Body of pancreas (tissue), 4 donors: Measurements from ENCODE around the gene PDGFRA. TPM values are rescaled to one million over a fixed set of nuclear protein-coding genes. Genes with fewer than 3 reads are reported as not detected.

Experiments used
- ATAC-seq: fragments of 150-250 bp; one replicate; pipeline ENCODE4 v1.9.1; 2016
- DNase-seq, 4 donors: peaks; one replicate each; pipeline ENCODE4 v3.0.0-alpha.2; 2019
- H3K27ac ChIP-seq, 4 donors: fragments of 200-600 bp; sonication (generic); 1 replicate in 3 of 4; 2 replicates in 1 of 4; pipeline versions ENCODE4 v1.5.1 to v1.6.1; 2016 to 2019; ENCODE audit warnings: mild to moderate bottlenecking in 1 of 4, mixed read lengths in 1 of 4, moderate library complexity in 1 of 4
- H3K27me3 ChIP-seq, 2 donors: fragments of 200-600 bp; sonication (generic); one replicate each; pipeline ENCODE4 v1.6.0; 2016; ENCODE audit warnings: mild to moderate bottlenecking in 1 of 2
- H3K36me3 ChIP-seq, 2 donors: fragments of 200-600 bp; sonication (generic); replicated peaks in 1 of 2; 2 replicates each; pipeline ENCODE4 v1.5.1; 2016; ENCODE audit warnings: low read depth in 2 of 2; ENCODE audit not compliant: insufficient read depth in 1 of 2
- H3K4me1 ChIP-seq: fragments of 200-600 bp; sonication (generic); one replicate; pipeline ENCODE4 v1.6.0; 2016
- H3K4me3 ChIP-seq, 2 donors: fragments of 200-600 bp; sonication (generic); 1 replicate in 1 of 2; 2 replicates in 1 of 2; pipeline ENCODE4 v1.5.1; 2016 to 2019
- H3K9me3 ChIP-seq, 3 donors: fragments of 200-600 bp; sonication (generic); 1 replicate in 2 of 3; 2 replicates in 1 of 3; pipeline ENCODE4 v1.5.1; 2016
- POLR2A ChIP-seq, 3 donors: fragments of 450-650 bp; IDR thresholded peaks; one replicate each; pipeline ENCODE4 v1.6.1; 2016; ENCODE audit warnings: antibody characterized with exemption in 3 of 3, mild to moderate bottlenecking in 2 of 3
- WGBS, 2 donors: methylation state at CpG; one replicate each; pipeline ENCODE4 v1.1.5; 2017; 5-methylcytosine and 5-hydroxymethylcytosine counted together
- intact Hi-C: fragments of 100-400 bp; cut with DNase I; formaldehyde crosslinking; loops from one replicate; pipeline ENCODE4 v1.15.1; 2023
- total RNA-seq, 2 donors: library from RNA; depleted of rRNA; stranded (reverse); fragments of >200 nt; gene quantifications; one replicate each; pipeline ENCODE4 v1.1.0, GENCODE V29; 2016
- TF ChIP-seq, protein P1 (sequence below), 7 experiments: fragments of 450-650 bp in 4 of 7; fragments of 200-600 bp in 3 of 7; sonication (generic) in 3 of 7; IDR thresholded peaks; one replicate each; pipeline ENCODE4 v1.5.1; 2016 to 2019; ENCODE audit warnings: antibody characterized with exemption in 7 of 7

The PDGFRA gene
- total RNA-seq, 2 donors from 2014 or later, result 54.4 to 56.0 TPM

GRCh38 chr4:54186371-54186770 lies 42.7 kb upstream of the PDGFRA start:
- H3K27me3 ChIP-seq, result no peaks in the 10 kb centered on the region
- H3K9me3 ChIP-seq, result no peaks in the 10 kb centered on the region
- TF ChIP-seq POLR2A (IDR thresholded peaks at IDR 0.05), result no peak
- H3K4me3 ChIP-seq, result no peak overlapping the region
- no peak overlapping the region for H3K27ac ChIP-seq
- 79 to 88% methylated on average over 6 of the region's 6 CpGs for WGBS, 2 donors
- intact Hi-C loops, result no loop called here
- no peak for DNase-seq
- no peaks in the 10 kb centered on the region for H3K4me1 ChIP-seq
- no peaks in the 10 kb centered on the region for H3K36me3 ChIP-seq
- ATAC-seq, result no peak

- DNase-seq, result peak in 1 of 4 donors; percentile 2
- H3K4me1 ChIP-seq, result no peaks in the 10 kb centered on the region
- no peaks in the 10 kb centered on the region for H3K9me3 ChIP-seq
- H3K27ac ChIP-seq, result no peak overlapping the region
- 74 to 75% methylated on average over 9 of the region's 9 CpGs for WGBS, 2 donors
- no peaks in the 10 kb centered on the region for H3K36me3 ChIP-seq
- ATAC-seq, result no peak
- intact Hi-C loops, result no loop called here
- H3K4me3 ChIP-seq, result no peak overlapping the region
- no peaks in the 10 kb centered on the region for H3K27me3 ChIP-seq
- TF ChIP-seq, protein P1, sequence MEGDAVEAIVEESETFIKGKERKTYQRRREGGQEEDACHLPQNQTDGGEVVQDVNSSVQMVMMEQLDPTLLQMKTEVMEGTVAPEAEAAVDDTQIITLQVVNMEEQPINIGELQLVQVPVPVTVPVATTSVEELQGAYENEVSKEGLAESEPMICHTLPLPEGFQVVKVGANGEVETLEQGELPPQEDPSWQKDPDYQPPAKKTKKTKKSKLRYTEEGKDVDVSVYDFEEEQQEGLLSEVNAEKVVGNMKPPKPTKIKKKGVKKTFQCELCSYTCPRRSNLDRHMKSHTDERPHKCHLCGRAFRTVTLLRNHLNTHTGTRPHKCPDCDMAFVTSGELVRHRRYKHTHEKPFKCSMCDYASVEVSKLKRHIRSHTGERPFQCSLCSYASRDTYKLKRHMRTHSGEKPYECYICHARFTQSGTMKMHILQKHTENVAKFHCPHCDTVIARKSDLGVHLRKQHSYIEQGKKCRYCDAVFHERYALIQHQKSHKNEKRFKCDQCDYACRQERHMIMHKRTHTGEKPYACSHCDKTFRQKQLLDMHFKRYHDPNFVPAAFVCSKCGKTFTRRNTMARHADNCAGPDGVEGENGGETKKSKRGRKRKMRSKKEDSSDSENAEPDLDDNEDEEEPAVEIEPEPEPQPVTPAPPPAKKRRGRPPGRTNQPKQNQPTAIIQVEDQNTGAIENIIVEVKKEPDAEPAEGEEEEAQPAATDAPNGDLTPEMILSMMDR (IDR thresholded peaks at IDR 0.05), result no peak
- no peak for TF ChIP-seq POLR2A (IDR thresholded peaks at IDR 0.05)
These were observed 41.9 kb upstream of the PDGFRA start for GRCh38 chr4:54187148-54187547.

DNA sequence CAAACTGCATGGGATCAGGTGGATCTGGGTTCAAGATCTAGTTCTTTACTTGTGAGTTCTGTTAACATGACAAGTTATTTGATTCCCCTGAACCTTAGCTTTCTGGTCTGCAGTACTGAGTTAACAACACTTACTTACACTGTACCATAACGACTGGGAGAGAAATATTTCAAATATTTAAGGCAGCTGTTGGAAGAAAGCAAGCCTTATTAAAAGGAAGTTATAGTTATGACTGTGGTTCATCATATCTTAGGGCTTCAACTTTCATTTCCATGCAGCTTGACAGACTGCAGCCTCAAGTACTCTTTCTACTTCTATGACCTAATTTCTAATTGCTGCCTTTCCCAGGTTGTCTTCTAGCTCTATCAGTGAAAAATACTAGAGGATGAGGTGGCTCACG lies 40.0 kb upstream of the PDGFRA start:
- ATAC-seq (no peak), DNase-seq (no peak)
- H3K36me3 ChIP-seq, result no peaks in the 10 kb centered on the region
- TF ChIP-seq, protein P1 (IDR thresholded peaks at IDR 0.05), result no peak
- TF ChIP-seq POLR2A (IDR thresholded peaks at IDR 0.05), result no peak
- H3K4me1 ChIP-seq, result no peaks in the 10 kb centered on the region
- intact Hi-C loops, result no loop called here
- no peak overlapping the region for H3K27ac ChIP-seq
- no peak overlapping the region for H3K4me3 ChIP-seq
- H3K9me3 ChIP-seq, result no peaks in the 10 kb centered on the region
- WGBS, 2 donors, result 40 to 49% methylated on average over 2 of the region's 2 CpGs
- H3K27me3 ChIP-seq, result no peaks in the 10 kb centered on the region

GRCh38 chr4:54192811-54193210 lies 36.3 kb upstream of the PDGFRA start:
- no peaks in the 10 kb centered on the region for H3K36me3 ChIP-seq
- 88 to 91% methylated on average over 16 of the region's 16 CpGs for WGBS, 2 donors
- H3K4me1 ChIP-seq, result no peaks in the 10 kb centered on the region
- no peak overlapping the region for H3K27ac ChIP-seq
- no peak for TF ChIP-seq POLR2A (IDR thresholded peaks at IDR 0.05)
- H3K27me3 ChIP-seq, result no peaks in the 10 kb centered on the region
- ATAC-seq (no peak), DNase-seq (no peak)
- no peak overlapping the region for H3K4me3 ChIP-seq
- H3K9me3 ChIP-seq, result no peaks in the 10 kb centered on the region
- intact Hi-C loops, result no loop called here

GRCh38 chr4:54197926-54198325 lies 31.2 kb upstream of the PDGFRA start:
- 83 to 85% methylated on average over 2 of the region's 2 CpGs for WGBS, 2 donors
- H3K36me3 ChIP-seq, result no peaks in the 10 kb centered on the region
- no peaks in the 10 kb centered on the region for H3K9me3 ChIP-seq
- no peak overlapping the region for H3K27ac ChIP-seq
- intact Hi-C loops, result no loop called here
- DNase-seq (no peak), ATAC-seq (no peak)
- TF ChIP-seq, protein P1 (IDR thresholded peaks at IDR 0.05), result no peak
- no peak for TF ChIP-seq POLR2A (IDR thresholded peaks at IDR 0.05)
- no peaks in the 10 kb centered on the region for H3K27me3 ChIP-seq
- H3K4me3 ChIP-seq, result no peak overlapping the region
- no peaks in the 10 kb centered on the region for H3K4me1 ChIP-seq

DNA sequence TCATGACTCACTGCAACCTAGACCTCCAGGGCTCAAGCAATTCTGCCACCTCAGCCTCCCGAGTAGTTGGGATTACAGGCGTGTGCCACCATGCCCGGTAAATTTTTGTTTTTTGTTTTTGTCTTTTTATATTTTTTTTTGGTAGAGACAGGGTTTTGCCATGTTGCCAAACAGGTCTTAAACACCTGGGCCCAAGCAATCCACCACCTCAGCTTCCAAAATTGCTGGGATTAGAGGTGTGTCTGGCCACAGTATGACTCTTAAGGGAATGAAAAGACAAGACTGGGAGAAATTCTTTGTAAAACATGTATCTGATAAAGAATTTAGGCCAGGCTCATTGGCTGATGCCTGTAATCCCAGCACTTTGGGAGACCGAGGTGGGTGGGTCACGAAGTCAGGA lies 29.2 kb upstream of the PDGFRA start:
- ATAC-seq (no peak), DNase-seq (no peak)
- no peaks in the 10 kb centered on the region for H3K4me1 ChIP-seq
- H3K9me3 ChIP-seq, result no peaks in the 10 kb centered on the region
- no peak overlapping the region for H3K27ac ChIP-seq
- WGBS, 2 donors, result 91 to 94% methylated on average over 5 of the region's 5 CpGs
- no peaks in the 10 kb centered on the region for H3K36me3 ChIP-seq
- no peak for TF ChIP-seq POLR2A (IDR thresholded peaks at IDR 0.05)
- TF ChIP-seq, protein P1 (IDR thresholded peaks at IDR 0.05), result no peak
- H3K27me3 ChIP-seq, result no peaks in the 10 kb centered on the region
- intact Hi-C loops, result no loop called here
- no peak overlapping the region for H3K4me3 ChIP-seq
